ENCODE measurements around the gene MAST1. TPM values are rescaled to one million over a fixed set of nuclear protein-coding genes. Genes with fewer than 3 reads are reported as not detected.

The MAST1 gene
- total and polyA plus RNA-seq, 3 donors from 2014 or later: 8.5 to 11.7 (median 9.0) TPM

- H3K9me3 ChIP-seq: no peaks in the 10 kb centered on the region
- no peak within 1 kb of the TSS for H3K27ac ChIP-seq
- peaks cover 6% of the 10 kb centered on the region for H3K27me3 ChIP-seq
- no peaks in the 10 kb centered on the region for H3K36me3 ChIP-seq (ENCODE audit: low read depth, missing control alignments)
- no peak for TF ChIP-seq POLR2A (IDR thresholded peaks at IDR 0.05)
- TF ChIP-seq CTCF (IDR thresholded peaks at IDR 0.05): no peak
- 2 to 7% methylated on average over 20 of the region's 20 CpGs for WGBS, 2 donors
- H3K4me3 ChIP-seq: peak within 1 kb of the TSS; percentile 29 to 36
- no peak for DNase-seq
- peaks cover 5% of the 10 kb centered on the region for H3K4me1 ChIP-seq
- intact Hi-C loops (cut with DNase I; ENCODE audit: low total_unique reads): no loop called here
Measured at GRCh38 chr19:12834566-12834943, 3.8 kb upstream of the MAST1 start, which contains the start of gene RTBDN. RTBDN (minus strand) TSS chr19:12834579; CDS start chr19:12829979, 4,600 bp downstream.

- 2 to 5% methylated on average over 38 to 39 of the region's 39 CpGs for WGBS, 2 donors
- H3K36me3 ChIP-seq (ENCODE audit: low read depth, missing control alignments): no peaks in the 10 kb centered on the region
- peaks cover 6% of the 10 kb centered on the region for H3K27me3 ChIP-seq
- no peak for TF ChIP-seq CTCF (IDR thresholded peaks at IDR 0.05)
- TF ChIP-seq POLR2A (IDR thresholded peaks at IDR 0.05): no peak
- H3K4me1 ChIP-seq: peaks cover 5% of the 10 kb centered on the region
- H3K27ac ChIP-seq: no peak overlapping the region
- H3K9me3 ChIP-seq: no peaks in the 10 kb centered on the region
- peak; percentile 61 for DNase-seq
- H3K4me3 ChIP-seq: no peak overlapping the region
- intact Hi-C loops (cut with DNase I; ENCODE audit: low total_unique reads): no loop called here
Measured at GRCh38 chr19:12834976-12835757, 3.1 kb upstream of the MAST1 start.

GRCh38 chr19:12836529-12836863, 1.8 kb upstream of the MAST1 start:
- no peak for DNase-seq
- peaks cover 6% of the 10 kb centered on the region for H3K27me3 ChIP-seq
- TF ChIP-seq CTCF (IDR thresholded peaks at IDR 0.05) (no peak), POLR2A (IDR thresholded peaks at IDR 0.05) (no peak)
- peaks cover 5% of the 10 kb centered on the region for H3K4me1 ChIP-seq
- intact Hi-C loops (cut with DNase I; ENCODE audit: low total_unique reads): no loop called here
- H3K4me3 ChIP-seq: no peak overlapping the region
- no peaks in the 10 kb centered on the region for H3K36me3 ChIP-seq (ENCODE audit: low read depth, missing control alignments)
- H3K27ac ChIP-seq: no peak overlapping the region
- no peaks in the 10 kb centered on the region for H3K9me3 ChIP-seq
- 3 to 8% methylated on average over 6 of the region's 6 CpGs for WGBS, 2 donors

DNA sequence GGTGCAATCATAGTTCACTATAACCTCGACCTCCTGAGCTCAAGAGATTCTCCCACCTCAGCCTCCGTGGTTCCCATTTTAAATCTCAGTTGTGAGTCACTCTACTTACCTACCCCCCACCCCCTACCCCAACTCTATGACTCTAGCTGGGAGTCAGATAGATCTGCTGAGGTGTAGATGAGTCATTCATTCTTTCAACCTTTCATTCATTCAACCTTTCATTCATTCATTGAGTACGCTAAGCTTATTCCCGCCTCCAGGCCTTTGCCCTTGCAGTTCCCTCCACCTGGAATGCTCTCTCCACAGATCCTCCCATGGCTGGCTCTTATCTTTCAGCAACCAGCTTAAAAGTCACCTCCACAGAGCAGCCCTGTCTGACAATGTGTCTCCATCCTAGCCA, 1.1 kb upstream of the MAST1 start:
- H3K27ac ChIP-seq: no peak overlapping the region
- peaks cover 5% of the 10 kb centered on the region for H3K4me1 ChIP-seq
- no peaks in the 10 kb centered on the region for H3K9me3 ChIP-seq
- no peak overlapping the region for H3K4me3 ChIP-seq
- no peaks in the 10 kb centered on the region for H3K36me3 ChIP-seq (ENCODE audit: low read depth, missing control alignments)
- no peak for TF ChIP-seq CTCF (IDR thresholded peaks at IDR 0.05)
- TF ChIP-seq POLR2A (IDR thresholded peaks at IDR 0.05): no peak
- H3K27me3 ChIP-seq: peaks cover 6% of the 10 kb centered on the region
- DNase-seq: no peak
- intact Hi-C loops (cut with DNase I; ENCODE audit: low total_unique reads): no loop called here
- WGBS, 2 donors: 40 to 60% methylated on average over 4 of the region's 4 CpGs

Data from testis (tissue), 3 donors.